ENCODE results near the gene PARN.

The PARN gene

DNA sequence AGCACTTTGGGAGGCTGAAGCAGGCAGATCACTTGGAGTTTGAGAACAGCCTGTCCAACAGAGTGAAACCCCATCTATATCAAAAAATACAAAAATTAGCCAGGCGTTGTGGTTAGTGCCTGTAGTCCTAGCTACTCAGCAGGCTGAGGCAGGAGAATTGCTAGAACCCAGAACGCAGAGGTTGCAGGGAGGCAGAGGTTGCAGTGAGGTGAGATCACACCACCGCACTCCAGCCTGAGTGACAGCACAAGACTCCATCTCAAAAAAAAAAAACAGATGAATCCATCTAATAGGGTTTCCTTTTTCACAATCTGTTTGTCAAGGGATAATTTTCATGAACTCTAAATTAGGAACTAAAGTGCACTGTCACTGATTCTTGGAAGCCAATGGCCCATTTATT is 99.0 kb downstream of the PARN start:
- in situ Hi-C loops (cut with HindIII; ENCODE audit: low sequenced_read_pairs), result no loop called here
- no peak overlapping the region for H3K4me3 ChIP-seq (ENCODE audit: low read depth, low read length)
- TF ChIP-seq, protein P1, sequence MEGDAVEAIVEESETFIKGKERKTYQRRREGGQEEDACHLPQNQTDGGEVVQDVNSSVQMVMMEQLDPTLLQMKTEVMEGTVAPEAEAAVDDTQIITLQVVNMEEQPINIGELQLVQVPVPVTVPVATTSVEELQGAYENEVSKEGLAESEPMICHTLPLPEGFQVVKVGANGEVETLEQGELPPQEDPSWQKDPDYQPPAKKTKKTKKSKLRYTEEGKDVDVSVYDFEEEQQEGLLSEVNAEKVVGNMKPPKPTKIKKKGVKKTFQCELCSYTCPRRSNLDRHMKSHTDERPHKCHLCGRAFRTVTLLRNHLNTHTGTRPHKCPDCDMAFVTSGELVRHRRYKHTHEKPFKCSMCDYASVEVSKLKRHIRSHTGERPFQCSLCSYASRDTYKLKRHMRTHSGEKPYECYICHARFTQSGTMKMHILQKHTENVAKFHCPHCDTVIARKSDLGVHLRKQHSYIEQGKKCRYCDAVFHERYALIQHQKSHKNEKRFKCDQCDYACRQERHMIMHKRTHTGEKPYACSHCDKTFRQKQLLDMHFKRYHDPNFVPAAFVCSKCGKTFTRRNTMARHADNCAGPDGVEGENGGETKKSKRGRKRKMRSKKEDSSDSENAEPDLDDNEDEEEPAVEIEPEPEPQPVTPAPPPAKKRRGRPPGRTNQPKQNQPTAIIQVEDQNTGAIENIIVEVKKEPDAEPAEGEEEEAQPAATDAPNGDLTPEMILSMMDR (IDR thresholded peaks at IDR 0.05; ENCODE audit: low read depth, low read length), result no peak
- no peak for DNase-seq (ENCODE audit: low read depth, low spot score)

GRCh38 chr16:14530046-14530445 is 100.0 kb downstream of the PARN start:
- no peak overlapping the region for H3K4me3 ChIP-seq (ENCODE audit: low read depth, low read length)
- TF ChIP-seq, protein P1 (IDR thresholded peaks at IDR 0.05; ENCODE audit: low read depth, low read length), result no peak
- no peak for DNase-seq (ENCODE audit: low read depth, low spot score)
- in situ Hi-C loops (cut with HindIII; ENCODE audit: low sequenced_read_pairs), result no loop called here

DNA sequence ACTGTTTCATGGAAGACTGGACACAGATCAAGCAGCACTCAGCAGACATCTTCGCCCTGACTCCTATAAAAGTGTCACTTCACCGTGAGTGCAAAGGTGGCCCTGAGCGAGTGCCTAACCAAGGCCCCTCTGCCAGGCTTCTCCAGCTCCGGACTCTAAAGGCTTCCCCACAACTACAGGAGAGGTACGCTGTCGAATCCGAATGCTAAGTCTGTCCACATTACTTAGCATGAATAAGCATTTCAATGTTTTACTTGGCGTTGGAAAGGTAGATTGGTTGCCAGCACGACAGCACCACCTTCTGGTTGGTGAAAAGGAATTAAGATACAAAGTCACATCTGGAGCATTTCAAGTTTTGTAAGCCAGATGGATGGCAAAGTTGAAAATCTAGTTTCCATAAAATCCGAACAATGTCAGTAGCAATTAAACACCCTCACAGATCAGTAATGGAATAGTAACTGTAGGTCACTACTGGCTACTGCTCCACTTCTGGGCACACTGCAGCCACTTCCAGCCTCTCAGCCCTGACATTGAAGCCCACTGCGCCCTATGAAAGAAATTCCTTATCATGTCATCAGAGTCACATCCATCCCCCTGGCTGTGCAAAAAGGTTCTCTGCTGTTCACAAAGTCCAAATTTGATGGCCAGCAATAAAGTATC is 100.9 kb downstream of the PARN start:
- in situ Hi-C loops (cut with HindIII; ENCODE audit: low sequenced_read_pairs), result no loop called here
- DNase-seq (ENCODE audit: low read depth, low spot score), result peak; percentile 93
- TF ChIP-seq, protein P1 (IDR thresholded peaks at IDR 0.05; ENCODE audit: low read depth, low read length), result peak; percentile 63
- H3K4me3 ChIP-seq (ENCODE audit: low read depth, low read length), result no peak overlapping the region

- DNase-seq (ENCODE audit: low read depth, low spot score), result no peak
- in situ Hi-C loops (cut with HindIII; ENCODE audit: low sequenced_read_pairs), result no loop called here
- TF ChIP-seq, protein P1 (IDR thresholded peaks at IDR 0.05; ENCODE audit: low read depth, low read length), result no peak
- no peak overlapping the region for H3K4me3 ChIP-seq (ENCODE audit: low read depth, low read length)
Observed at GRCh38 chr16:14528306-14528705, 101.8 kb downstream of the PARN start.

DNA sequence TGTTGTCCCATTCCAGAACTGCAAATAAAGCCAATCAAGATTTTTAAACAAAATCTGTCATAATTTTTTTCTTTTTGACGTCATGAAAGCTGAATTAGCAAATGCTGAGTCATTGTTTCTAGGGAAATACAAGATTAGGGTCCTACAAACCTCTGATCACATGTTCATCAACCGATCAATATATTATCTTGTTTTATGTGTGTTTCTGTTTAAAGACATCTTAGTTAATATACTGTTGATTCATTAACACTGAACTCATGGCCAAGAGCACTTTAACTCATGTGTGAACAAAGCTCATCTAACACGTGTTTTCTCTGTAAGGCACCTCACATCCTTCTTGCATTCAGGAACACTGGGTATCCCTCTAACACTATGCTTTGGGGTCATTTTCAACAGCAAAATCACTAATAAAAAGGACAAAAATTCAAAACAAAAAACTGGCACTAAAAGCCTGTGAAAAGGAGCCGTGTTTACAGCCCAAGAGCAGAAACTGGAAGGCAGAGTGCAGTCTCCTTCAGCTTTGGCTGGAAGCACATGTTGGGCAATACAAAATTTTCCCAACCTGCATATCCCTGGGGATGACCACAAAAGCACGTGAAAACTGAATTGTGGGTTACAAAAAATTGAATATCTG is 102.5 kb downstream of the PARN start:
- in situ Hi-C loops (cut with HindIII; ENCODE audit: low sequenced_read_pairs), result no loop called here
- TF ChIP-seq, protein P1 (IDR thresholded peaks at IDR 0.05; ENCODE audit: low read depth, low read length), result no peak
- no peak overlapping the region for H3K4me3 ChIP-seq (ENCODE audit: low read depth, low read length)
- DNase-seq (ENCODE audit: low read depth, low spot score), result no peak

GRCh38 chr16:14525596-14525995 is 104.5 kb downstream of the PARN start:
- in situ Hi-C loops (cut with HindIII; ENCODE audit: low sequenced_read_pairs), result no loop called here
- no peak for DNase-seq (ENCODE audit: low read depth, low spot score)
- TF ChIP-seq, protein P1 (IDR thresholded peaks at IDR 0.05; ENCODE audit: low read depth, low read length), result no peak
- no peak overlapping the region for H3K4me3 ChIP-seq (ENCODE audit: low read depth, low read length)

Data from astrocyte of the spinal cord (primary cell).